C4-2B (cell line): ENCODE measurements around the gene IL27RA.
"Not testable (repeated sequence)": the region's sequence is repeated elsewhere in the genome, so short reads cannot be mapped to it uniquely, and the experiment has no call there.

Experiments used
- ZFX ChIP-seq: fragments of 450-650 bp; IDR thresholded peaks from 2 replicates; pipeline ENCODE4 v1.6.1; 2017
- TF ChIP-seq, protein P1 (sequence below): fragments of 450-650 bp; conservative IDR thresholded peaks from 2 replicates; pipeline ENCODE4 v1.5.1; 2017; ENCODE audit warnings: mild to moderate bottlenecking

GRCh38 chr19:14019739-14020138 lies 11.8 kb upstream of the IL27RA start:
- TF ChIP-seq, protein P1, sequence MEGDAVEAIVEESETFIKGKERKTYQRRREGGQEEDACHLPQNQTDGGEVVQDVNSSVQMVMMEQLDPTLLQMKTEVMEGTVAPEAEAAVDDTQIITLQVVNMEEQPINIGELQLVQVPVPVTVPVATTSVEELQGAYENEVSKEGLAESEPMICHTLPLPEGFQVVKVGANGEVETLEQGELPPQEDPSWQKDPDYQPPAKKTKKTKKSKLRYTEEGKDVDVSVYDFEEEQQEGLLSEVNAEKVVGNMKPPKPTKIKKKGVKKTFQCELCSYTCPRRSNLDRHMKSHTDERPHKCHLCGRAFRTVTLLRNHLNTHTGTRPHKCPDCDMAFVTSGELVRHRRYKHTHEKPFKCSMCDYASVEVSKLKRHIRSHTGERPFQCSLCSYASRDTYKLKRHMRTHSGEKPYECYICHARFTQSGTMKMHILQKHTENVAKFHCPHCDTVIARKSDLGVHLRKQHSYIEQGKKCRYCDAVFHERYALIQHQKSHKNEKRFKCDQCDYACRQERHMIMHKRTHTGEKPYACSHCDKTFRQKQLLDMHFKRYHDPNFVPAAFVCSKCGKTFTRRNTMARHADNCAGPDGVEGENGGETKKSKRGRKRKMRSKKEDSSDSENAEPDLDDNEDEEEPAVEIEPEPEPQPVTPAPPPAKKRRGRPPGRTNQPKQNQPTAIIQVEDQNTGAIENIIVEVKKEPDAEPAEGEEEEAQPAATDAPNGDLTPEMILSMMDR = not testable (repeated sequence)
- not testable (repeated sequence) for TF ChIP-seq ZFX
